NCI-H1436 treated with DMSO at 0.1 percent for 48 hours (cell line): ENCODE results near the gene C1QB.
"Not testable (repeated sequence)": the region's sequence is repeated elsewhere in the genome, so short reads cannot be mapped to it uniquely, and the experiment has no call there.

ENCODE experiments used
- DNase-seq: peaks from one replicate; lab custom pipeline; 2025; lab: John Stamatoyannopoulos, UW

C1QB gene

DNA sequence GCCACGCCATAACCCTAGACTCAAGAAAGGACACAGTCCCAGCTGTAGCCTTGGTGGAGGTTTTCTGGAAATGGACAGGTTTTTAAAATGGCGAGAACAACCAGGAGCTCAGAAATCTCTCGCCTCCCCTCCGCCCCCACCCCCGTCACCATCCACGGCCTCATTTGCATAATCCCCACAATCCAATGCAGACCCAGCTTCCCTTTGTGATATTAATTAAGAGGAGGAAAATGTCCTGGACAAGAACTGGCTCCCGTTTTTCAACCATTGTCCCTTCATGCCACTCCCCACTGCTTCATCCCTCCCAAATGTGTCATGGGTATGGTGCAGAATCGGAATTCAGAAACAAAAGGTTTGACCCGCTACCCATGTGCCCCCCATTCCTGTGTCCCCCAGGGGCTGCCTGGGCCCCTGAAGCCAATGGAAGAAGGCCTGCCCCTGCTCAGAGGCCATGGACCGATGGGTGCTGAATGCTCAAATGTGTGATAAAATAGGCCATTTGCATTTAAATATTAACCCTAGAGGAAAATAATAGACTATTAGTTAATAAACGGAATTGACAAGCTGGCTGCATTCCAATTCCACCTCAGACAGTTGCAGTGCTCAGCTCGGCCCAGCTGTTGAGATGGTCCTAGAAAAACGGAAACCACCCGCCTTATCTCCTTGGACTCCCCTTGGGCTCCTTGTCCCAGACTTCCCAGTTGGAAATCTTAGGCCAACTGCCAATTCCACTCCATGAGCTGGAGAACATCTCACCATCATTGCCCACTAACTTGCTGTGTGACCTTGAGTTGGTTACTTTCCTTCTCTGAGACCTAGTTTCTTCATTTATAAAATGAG lies 46.9 kb downstream of the C1QB start:
- no peak for DNase-seq

DNA sequence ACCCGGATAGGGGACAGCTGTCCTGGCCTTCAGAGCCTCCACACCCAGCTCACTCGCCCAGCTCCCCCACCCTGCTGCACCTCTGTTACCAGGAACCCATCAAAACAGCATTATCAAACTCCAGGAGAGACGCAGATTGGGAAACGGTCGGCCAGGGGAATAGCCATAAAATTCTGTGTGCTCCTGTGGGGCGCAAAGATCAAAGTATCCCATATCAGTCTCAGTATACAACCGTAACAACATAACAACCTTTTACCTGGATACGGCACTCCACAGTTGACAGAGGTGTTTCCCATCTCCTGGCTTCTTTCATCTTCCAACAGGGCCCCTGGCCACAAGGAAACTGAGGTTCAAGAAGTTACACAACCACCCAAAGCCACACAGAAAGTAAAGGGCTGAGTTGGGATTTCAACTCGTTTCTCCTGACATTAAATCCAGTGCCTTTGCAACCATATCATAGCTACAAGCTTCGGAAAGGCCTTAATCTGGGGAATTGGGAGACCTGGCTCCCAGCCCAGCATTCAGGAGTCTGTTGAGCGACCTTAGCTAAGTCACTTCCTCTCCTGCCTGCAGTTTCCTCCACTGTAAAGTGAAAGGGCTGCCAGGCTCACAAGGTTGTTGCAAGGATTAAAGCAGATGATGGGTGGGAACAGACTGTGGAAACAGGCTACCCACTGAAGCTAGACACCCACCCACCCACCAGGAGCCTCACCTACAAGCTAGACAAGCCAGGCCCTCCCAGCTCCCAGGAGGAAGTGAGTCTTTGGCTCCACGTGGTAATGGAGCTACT lies 49.5 kb downstream of the C1QB start:
- DNase-seq = no peak

DNA sequence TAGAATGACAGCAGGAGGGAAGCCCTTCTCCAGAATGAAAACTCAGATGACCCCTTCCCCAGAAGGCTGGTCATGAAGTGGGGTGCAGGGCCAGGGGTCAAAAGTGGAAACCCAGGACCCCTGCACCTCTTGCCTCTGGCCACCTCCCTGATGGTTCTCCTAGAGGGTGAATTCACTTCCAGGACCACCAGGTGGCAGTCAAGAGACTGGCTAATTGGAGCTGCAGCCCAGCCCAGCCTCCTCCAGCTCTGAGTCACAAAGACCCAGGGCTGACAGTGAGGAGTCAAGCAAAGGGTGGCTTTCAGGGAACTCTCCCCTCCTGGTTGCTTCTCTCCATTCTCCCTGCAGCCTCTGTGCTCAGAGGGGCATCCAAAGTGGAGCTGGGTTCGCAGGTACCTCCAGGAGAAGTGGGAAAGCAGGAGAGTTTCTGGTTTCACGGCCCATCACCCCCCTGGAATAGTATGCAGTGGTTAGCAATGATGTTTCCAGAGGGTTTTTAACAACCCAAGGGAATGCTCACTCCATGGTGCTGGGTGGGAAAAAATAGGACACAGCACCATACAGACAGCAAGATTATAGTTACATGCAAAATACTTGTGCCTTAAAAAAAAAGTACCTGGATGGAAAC lies 51.5 kb downstream of the C1QB start:
- DNase-seq = no peak

DNA sequence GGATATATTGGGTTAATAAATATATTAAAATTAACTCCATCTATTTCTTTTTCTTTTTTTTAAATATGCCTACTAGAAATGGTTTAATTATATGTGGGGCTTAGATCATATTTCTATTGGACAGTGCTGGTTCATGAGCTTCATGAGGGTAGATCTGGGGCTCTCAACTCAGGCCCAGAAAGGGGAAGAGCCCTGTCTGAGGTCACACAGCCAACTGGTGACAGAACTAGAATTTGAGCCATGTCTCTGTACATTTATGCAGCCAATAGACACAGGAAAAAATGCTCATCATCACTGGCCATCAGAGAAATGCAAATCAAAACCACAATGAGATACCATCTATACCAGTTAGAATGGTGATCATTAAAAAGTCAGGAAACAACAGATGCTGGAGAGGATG lies 52.5 kb downstream of the C1QB start:
- DNase-seq = no peak

DNA sequence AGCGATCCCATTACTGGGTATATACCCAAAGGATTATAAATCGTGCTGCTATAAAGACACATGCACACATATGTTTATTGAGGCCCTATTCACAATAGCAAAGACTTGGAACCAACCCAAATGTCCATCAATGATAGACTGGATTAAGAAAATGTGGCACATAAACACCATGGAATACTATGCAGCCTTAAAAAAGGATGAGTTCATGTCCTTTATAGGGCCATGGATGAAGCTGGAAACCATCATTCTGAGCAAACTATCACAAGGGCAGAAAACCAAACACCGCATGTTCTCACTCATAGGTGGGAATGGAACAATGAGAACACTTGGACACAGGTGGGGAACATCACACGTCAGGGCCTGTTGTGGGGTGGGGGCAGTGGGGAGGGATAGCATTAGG lies 53.1 kb downstream of the C1QB start:
- DNase-seq = not testable (repeated sequence)

DNA sequence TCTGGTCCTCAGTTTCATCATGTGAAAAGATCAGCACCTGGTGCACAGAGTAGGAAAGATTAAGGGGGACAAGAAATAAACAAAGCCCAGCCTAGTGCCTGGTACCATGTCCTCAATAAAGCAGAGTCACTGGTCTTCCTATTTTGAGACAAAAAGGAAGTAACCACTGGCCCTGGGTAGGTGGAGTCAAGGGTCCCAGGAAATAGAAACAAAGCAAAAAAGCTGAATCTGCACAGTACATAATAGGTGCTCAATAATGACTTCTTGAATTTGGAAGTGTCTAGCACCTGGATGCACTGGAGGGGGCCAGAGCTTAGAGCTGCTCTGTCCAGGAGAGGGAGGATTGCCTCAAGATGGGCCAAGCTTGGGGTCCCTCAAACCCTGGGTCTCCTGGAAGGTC lies 55.7 kb downstream of the C1QB start:
- DNase-seq = no peak

DNA sequence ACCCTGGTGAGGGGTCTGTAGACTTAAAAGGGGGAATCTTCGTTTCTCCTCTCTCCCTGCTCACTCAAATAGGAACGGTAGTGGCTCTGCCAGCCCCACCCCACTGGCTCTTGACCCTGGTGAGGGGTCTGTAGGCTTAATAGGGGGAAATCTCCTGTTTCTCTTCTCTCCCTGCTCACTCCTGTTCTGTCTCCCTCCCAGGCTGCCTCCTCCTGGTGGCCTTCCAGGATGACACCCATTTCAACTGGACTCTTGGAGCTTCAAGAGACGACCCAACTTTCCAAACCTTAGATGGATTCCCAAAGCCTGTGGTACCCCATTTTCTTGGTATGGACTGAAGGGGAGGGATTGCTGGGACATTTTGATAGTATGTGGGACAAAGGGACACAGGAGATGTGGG lies 56.2 kb downstream of the C1QB start:
- no peak for DNase-seq

DNA sequence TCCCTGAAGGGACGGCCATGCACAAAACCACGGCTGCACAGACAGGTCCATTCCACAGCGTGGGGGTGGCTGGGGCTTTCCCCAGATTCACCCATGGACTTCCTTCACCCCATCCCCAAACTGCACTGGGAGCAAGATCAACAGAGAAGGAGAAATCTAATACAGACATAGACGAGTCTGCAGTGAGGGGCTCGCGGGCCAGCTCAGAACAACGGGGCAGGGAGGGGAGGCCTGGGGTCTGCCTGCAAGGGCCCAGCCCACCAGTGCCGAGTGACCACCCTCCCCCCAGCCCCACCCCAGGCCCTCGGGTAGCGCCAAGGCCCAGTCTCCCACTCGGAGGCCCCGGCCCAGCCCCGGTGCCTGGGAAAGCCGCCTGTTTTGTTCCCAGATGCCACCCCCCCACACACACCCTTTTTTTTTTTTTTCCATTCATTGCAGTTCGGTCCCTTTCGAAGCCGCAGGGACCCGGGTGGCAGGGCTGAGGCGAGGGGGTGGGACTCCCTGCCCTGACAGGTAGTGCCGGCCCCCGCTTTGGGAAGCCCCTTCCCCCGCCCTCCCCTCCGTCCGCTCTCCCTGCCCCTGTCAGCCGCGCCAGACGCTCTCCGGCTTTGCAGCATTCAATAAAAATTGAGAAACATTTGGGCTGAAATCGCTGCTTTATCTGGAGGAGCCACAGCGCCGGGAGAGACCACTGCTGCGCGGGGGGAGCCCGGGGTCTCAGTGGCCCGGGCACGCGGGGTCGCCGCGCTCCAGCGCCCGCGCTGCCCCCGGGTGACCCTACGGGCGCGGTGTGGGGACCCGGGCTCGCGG lies 57.1 kb downstream of the C1QB start:
- no peak for DNase-seq

DNA sequence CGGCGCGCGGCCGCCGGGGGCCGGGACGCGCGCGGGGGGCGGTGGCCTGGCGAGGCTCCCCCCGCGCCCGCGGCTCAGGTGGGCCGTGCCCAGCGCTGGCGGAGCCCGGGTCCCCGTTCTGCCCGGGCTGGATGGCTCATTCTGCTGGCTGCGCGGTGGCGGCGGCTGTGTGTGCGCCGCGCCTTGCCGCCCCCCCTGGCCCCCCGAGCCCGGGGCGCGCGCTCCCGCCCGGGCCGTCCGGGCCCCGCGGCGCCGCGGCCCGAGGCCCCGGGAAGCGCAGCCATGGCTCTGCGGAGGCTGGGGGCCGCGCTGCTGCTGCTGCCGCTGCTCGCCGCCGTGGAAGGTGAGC lies 57.6 kb downstream of the C1QB start, which contains the start of gene EPHB2:
Gene EPHB2 (plus strand): TSS at position 139 of the 349 bp plus-strand sequence. CDS start 144 bp downstream, at position 283.
- DNase-seq = no peak

DNA sequence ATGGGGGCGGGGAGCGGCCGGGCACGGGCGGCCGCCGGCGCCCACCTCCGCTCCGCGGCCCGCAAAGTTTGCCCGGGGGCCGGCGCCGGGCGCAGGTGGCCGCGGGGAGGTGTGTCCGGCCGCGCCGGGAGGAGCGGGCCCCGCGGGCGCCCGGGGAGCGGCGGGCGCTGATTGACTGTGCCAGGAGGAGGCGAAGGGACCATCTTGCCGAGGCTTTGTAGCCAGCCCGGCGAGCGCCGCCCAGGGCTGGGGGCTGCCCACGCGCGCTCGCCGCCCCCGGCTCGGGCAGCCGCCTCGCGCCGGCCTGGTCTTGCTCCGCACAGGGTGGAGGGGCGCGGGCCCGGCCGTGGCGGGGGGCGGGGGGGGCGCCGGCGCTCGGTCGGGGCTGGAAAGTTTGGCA lies 58.0 kb downstream of the C1QB start:
- no peak for DNase-seq
